HG03378 (cell line): ENCODE results near the gene CPHXL.

ENCODE experiments used
- ATAC-seq: cut with Tn5 transposase; IDR thresholded peaks from one replicate; pipeline ENCODE4 v1.9.1; 2021; ENCODE audit warnings: mild to moderate bottlenecking, moderate library complexity; ENCODE audit not compliant: unreplicated experiment

CPHXL gene

GRCh38 chr16:75702242-75702641, 24.0 kb downstream of the CPHXL start:
- ATAC-seq: no peak

DNA sequence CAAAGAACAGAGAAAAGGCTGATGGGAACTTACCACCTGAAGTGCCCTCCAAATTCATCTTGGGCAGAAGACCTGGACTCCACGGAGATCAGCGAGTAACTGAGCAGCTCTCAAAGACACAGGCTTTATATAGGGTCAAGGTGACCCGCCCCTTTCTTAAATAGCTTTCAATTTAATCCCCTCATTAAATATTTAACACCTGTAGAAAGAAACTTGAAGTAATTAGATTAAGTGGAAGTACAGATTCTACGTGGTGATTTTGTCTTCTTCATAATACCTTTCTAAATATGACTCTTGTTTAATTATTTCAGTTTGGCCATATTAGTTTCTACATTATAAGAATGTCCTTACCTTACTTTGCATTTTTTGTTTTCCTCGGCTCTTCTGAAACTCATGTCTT, 24.9 kb downstream of the CPHXL start, which contains the start of gene DUXB:
Gene DUXB, minus strand, starts transcription at position 101 of the 400 bp plus-strand sequence. Its CDS starts 43 bp downstream, at position 58.
- ATAC-seq: no peak

GRCh38 chr16:75697571-75697970, 28.7 kb downstream of the CPHXL start:
- ATAC-seq: no peak

- no peak for ATAC-seq
Measured at GRCh38 chr16:75695708-75696107, 30.6 kb downstream of the CPHXL start.

- ATAC-seq: no peak
Measured at GRCh38 chr16:75687361-75687760, 38.9 kb downstream of the CPHXL start.

DNA sequence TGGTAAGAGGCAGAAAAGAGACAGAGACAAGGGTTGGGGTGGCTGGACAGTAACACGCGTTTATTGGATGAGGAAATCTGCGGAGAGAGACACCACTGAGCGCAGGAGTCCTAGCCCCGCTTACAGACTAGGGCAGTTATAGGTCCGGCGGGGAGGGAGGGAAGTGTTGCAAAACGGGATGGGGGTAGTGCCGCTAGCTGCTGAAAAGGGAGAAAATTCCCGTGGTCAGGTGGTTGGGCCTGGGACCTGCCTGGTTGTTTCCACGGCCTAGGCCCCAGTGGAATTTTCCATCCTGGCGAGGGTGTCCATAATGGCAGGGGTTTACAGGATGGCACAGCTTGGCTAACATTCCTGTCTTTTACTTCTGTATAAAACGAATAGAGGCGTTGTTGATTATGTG, 44.0 kb downstream of the CPHXL start:
- ATAC-seq: no peak

GRCh38 chr16:75679366-75679765, 46.9 kb downstream of the CPHXL start:
- no peak for ATAC-seq

- no peak for ATAC-seq
Measured at GRCh38 chr16:75676909-75677308, 49.4 kb downstream of the CPHXL start, which contains the start of gene CPHXL2. Gene CPHXL2, minus strand, starts transcription at chr16:75677009. Its CDS starts 10 bp downstream, at chr16:75676999.

DNA sequence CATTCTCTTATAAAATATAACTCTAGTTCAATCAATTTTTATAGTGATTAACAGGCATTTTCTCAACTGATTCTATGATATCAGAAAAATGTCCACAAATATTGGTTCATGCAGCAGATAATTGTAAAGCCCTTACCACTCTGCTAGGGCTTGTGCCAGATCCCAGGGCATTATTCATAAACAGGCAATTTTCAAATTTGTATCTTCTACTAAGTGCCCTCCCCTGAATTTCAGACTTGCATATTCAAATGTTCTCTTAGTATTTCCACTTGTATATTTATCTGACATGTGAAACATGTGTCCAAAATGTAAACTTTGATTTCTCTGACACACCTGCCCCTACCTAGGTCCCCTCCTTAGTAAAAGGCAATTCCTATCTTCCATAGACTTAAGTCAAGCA, 58.8 kb downstream of the CPHXL start:
- no peak for ATAC-seq
